IMR-90 (cell line): ENCODE results near the gene LAIR2. TPM values are rescaled to one million over a fixed set of nuclear protein-coding genes. Genes with fewer than 3 reads are reported as not detected.

Experiments used
- ATAC-seq: fragments of 200-7000 bp; cut with Tn5 transposase; 2 replicates; pipeline ENCODE4 v1.9.1; 2020; ENCODE audit warnings: low read depth, mild to moderate bottlenecking, moderate library complexity
- BruUV-seq: library from RNA; stranded (reverse); fragments of 400-500 nt; replicated peaks from 2 replicates; lab custom pipeline; 2021; lab: Mats Ljungman, UMichigan
- CTCF ChIA-PET: fragments of 300-600 bp; formaldehyde crosslinking; extraction: SDS; loops from one replicate; lab custom pipeline; 2021; ENCODE audit warnings: antibody characterized with exemption; lab: Yijun Ruan, JAX
- POLR2A ChIA-PET: fragments of 300-600 bp; sonication (Branson Sonifier 250); formaldehyde crosslinking; loops from one replicate; lab custom pipeline; 2022; ENCODE audit warnings: antibody characterized with exemption; ENCODE audit not compliant: unreplicated experiment; lab: Charles Lee
- DNase-seq: peaks from one replicate; pipeline ENCODE4 v3.0.0; 2013
- H2AFZ ChIP-seq: replicated peaks from 2 replicates; pipeline ENCODE3; 2013; ENCODE audit warnings: low read length, mild to moderate bottlenecking; ENCODE audit not compliant: poor library complexity
- H2AK5ac ChIP-seq: 2 replicates; pipeline ENCODE4 v1.6.1; 2013; ENCODE audit warnings: low read depth, low read length, inconsistent platforms
- H2AK9ac ChIP-seq: replicated peaks from 2 replicates; pipeline ENCODE3; 2013; ENCODE audit warnings: mild to moderate bottlenecking, low read depth, low read length, moderate library complexity; ENCODE audit not compliant: poor library complexity
- H2BK120ac ChIP-seq: 2 replicates; pipeline ENCODE4 v1.6.1; 2013; ENCODE audit warnings: low read depth, low read length, inconsistent platforms
- H2BK15ac ChIP-seq: 3 replicates; pipeline ENCODE4 v1.6.1; 2013; ENCODE audit warnings: low read depth, low read length, inconsistent platforms
- H2BK20ac ChIP-seq: 2 replicates; pipeline ENCODE4 v1.6.1; 2013; ENCODE audit warnings: low read depth, mild to moderate bottlenecking, inconsistent platforms, low read length, moderate library complexity
- H2BK5ac ChIP-seq: 2 replicates; pipeline ENCODE4 v1.6.1; 2013; ENCODE audit warnings: mild to moderate bottlenecking, low read depth, low read length, inconsistent platforms; ENCODE audit not compliant: poor library complexity, severe bottlenecking
- H3K14ac ChIP-seq: replicated peaks from 2 replicates; pipeline ENCODE4 v1.6.1; 2013; ENCODE audit warnings: low read depth, low read length, inconsistent platforms
- H3K18ac ChIP-seq: 2 replicates; pipeline ENCODE4 v1.6.1; 2013; ENCODE audit warnings: low read depth, low read length, control low read depth
- H3K23ac ChIP-seq: 2 replicates; pipeline ENCODE4 v1.6.1; 2013; ENCODE audit warnings: low read depth, low read length, inconsistent platforms
- H3K27ac ChIP-seq: 2 replicates; pipeline ENCODE4 v1.5.1; 2013; ENCODE audit warnings: mild to moderate bottlenecking, control low read depth, low read length; ENCODE audit not compliant: insufficient read depth
- H3K27me3 ChIP-seq: 2 replicates; pipeline ENCODE4 v1.6.1; 2013; ENCODE audit warnings: low read length; ENCODE audit not compliant: control insufficient read depth, insufficient read depth
- H3K36me3 ChIP-seq: 2 replicates; pipeline ENCODE4 v1.6.1; 2013; ENCODE audit warnings: low read length, mixed read lengths; ENCODE audit not compliant: control insufficient read depth, insufficient read depth
- H3K4ac ChIP-seq: 2 replicates; pipeline ENCODE4 v1.6.1; 2013; ENCODE audit warnings: low read depth, low read length, inconsistent platforms
- H3K4me1 ChIP-seq: 2 replicates; pipeline ENCODE4 v1.6.1; 2013; ENCODE audit warnings: low read length, mixed read lengths; ENCODE audit not compliant: control insufficient read depth, insufficient read depth
- H3K4me2 ChIP-seq: 2 replicates; pipeline ENCODE4 v1.6.1; 2013; ENCODE audit warnings: low read depth, mild to moderate bottlenecking, control low read depth, low read length, moderate library complexity
- H3K4me3 ChIP-seq: 2 replicates; pipeline ENCODE4 v1.5.1; 2013; ENCODE audit warnings: low read depth, mild to moderate bottlenecking, control low read depth, low read length, moderate library complexity; ENCODE audit not compliant: insufficient read depth
- H3K56ac ChIP-seq: 2 replicates; pipeline ENCODE4 v1.6.1; 2013; ENCODE audit warnings: low read length, inconsistent platforms; ENCODE audit not compliant: insufficient read depth; ENCODE audit errors: extremely low read depth
- H3K79me1 ChIP-seq, 2 experiments: 2 replicates each; pipeline ENCODE4 v1.6.1; 2013; ENCODE audit warnings: low read length in 2 of 2, inconsistent platforms in 1 of 2, low read depth in 1 of 2
- H3K9ac ChIP-seq: 2 replicates; pipeline ENCODE4 v1.6.1; 2013; ENCODE audit warnings: low read depth, low read length, control low read depth
- H3K9me1 ChIP-seq: 2 replicates; pipeline ENCODE4 v1.6.1; 2013; ENCODE audit warnings: low read length, inconsistent platforms; ENCODE audit not compliant: insufficient read depth
- H3K9me3 ChIP-seq: 2 replicates; pipeline ENCODE4 v1.6.1; 2013; ENCODE audit warnings: low read length; ENCODE audit not compliant: control insufficient read depth, insufficient read depth
- H4K20me1 ChIP-seq: 2 replicates; pipeline ENCODE4 v1.6.1; 2013; ENCODE audit warnings: low read length, inconsistent platforms; ENCODE audit not compliant: insufficient read depth
- H4K5ac ChIP-seq: 2 replicates; pipeline ENCODE4 v1.6.1; 2013; ENCODE audit warnings: mild to moderate bottlenecking, low read depth, low read length, control low read depth
- H4K8ac ChIP-seq, 2 experiments: 2 replicates each; pipeline ENCODE4 v1.6.1; 2013; ENCODE audit warnings: low read depth in 2 of 2, low read length in 2 of 2, control low read depth in 1 of 2, inconsistent platforms in 1 of 2
- H4K91ac ChIP-seq: 2 replicates; pipeline ENCODE4 v1.6.1; 2013; ENCODE audit warnings: low read depth, low read length, inconsistent platforms; ENCODE audit not compliant: insufficient read depth
- BHLHE40 ChIP-seq: fragments of 150-350 bp; IDR thresholded peaks from 2 replicates; pipeline ENCODE4 v1.6.1; 2016; ENCODE audit warnings: mild to moderate bottlenecking, low read depth, low read length
- CEBPB ChIP-seq: IDR thresholded peaks from 2 replicates; pipeline ENCODE4 v1.6.1; 2012; ENCODE audit warnings: low read depth, low read length, improper control_type of control experiment
- CHD1 ChIP-seq: IDR thresholded peaks from 2 replicates; pipeline ENCODE4 v1.6.1; 2012; ENCODE audit warnings: low read depth, low read length, improper control_type of control experiment
- CTCF ChIP-seq: conservative IDR thresholded peaks from 2 replicates; pipeline ENCODE4 v1.5.1; 2012; ENCODE audit warnings: mild to moderate bottlenecking, low read depth, low read length, improper control_type of control experiment
- FOS ChIP-seq: fragments of 150-350 bp; IDR thresholded peaks from 2 replicates; pipeline ENCODE4 v1.6.1; 2016; ENCODE audit warnings: low read depth, low read length
- MAFK ChIP-seq: IDR thresholded peaks from 2 replicates; pipeline ENCODE4 v1.6.1; 2012; ENCODE audit warnings: low read depth, low read length, improper control_type of control experiment
- MAZ ChIP-seq: IDR thresholded peaks from 2 replicates; pipeline ENCODE4 v1.6.1; 2012; ENCODE audit warnings: low read depth, mild to moderate bottlenecking, low read length, improper control_type of control experiment, moderate library complexity, borderline replicate concordance
- MXI1 ChIP-seq: IDR thresholded peaks from 2 replicates; pipeline ENCODE4 v1.6.1; 2012; ENCODE audit warnings: low read depth, mild to moderate bottlenecking, low read length, moderate library complexity, borderline replicate concordance
- NFE2L2 ChIP-seq: fragments of 150-350 bp; IDR thresholded peaks from 2 replicates; pipeline ENCODE4 v1.6.1; 2016; ENCODE audit warnings: low read depth, mild to moderate bottlenecking, low read length
- POLR2A ChIP-seq: IDR thresholded peaks from 2 replicates; pipeline ENCODE4 v1.6.1; 2012; ENCODE audit warnings: mild to moderate bottlenecking, low read depth, low read length
- RAD21 ChIP-seq: IDR thresholded peaks from 2 replicates; pipeline ENCODE4 v1.6.1; 2012; ENCODE audit warnings: low read length, improper control_type of control experiment
- RCOR1 ChIP-seq: IDR thresholded peaks from 2 replicates; pipeline ENCODE4 v1.6.1; 2012; ENCODE audit warnings: mild to moderate bottlenecking, low read length, improper control_type of control experiment; ENCODE audit not compliant: insufficient replicate concordance
- RFX5 ChIP-seq: IDR thresholded peaks from 2 replicates; pipeline ENCODE4 v1.8.0; 2012; ENCODE audit warnings: low read depth, mild to moderate bottlenecking, low read length, moderate library complexity
- SMC3 ChIP-seq: fragments of 150-350 bp; IDR thresholded peaks from 2 replicates; pipeline ENCODE4 v1.6.1; 2016; ENCODE audit warnings: low read depth, mild to moderate bottlenecking, antibody characterized with exemption, low read length, moderate library complexity
- WGBS, 2 experiments: methylation state at CpG; one replicate each; pipeline versions ENCODE4 v1.1.5 to v1.1.7; 2013; ENCODE audit warnings: missing lambda C conversion rate in 2 of 2; ENCODE audit not compliant: insufficient read length in 1 of 2; ENCODE audit errors: extremely low coverage in 2 of 2; 5-methylcytosine and 5-hydroxymethylcytosine counted together
- dilution Hi-C: fragments of 300-500 bp; cut with HindIII; formaldehyde crosslinking; loops from one replicate; pipeline ENCODE4 v1.14.3; 2018; ENCODE audit warnings: low sequenced_read_pairs; ENCODE audit not compliant: unreplicated experiment
- in situ Hi-C: fragments of 300-500 bp; cut with MboI; formaldehyde crosslinking; loops from 3 replicates; pipeline ENCODE4 v1.14.3; 2019; ENCODE audit warnings: low sequenced_read_pairs, inconsistent platforms, mixed read lengths
- intact Hi-C: fragments of 100-400 bp; cut with micrococcal nuclease; formaldehyde crosslinking; loops from 2 replicates; pipeline ENCODE4 v1.10.0; 2022
- polyA plus RNA-seq, 3 experiments: library from polyadenylated mRNA; depleted of rRNA; stranded (reverse); fragments of >200 nt; gene quantifications; 2 replicates each; pipeline ENCODE4 v1.2.3, GENCODE V29; 2012; ENCODE audit warnings: low replicate concordance in 1 of 3
- total RNA-seq: library from RNA; depleted of rRNA; stranded (reverse); fragments of >200 nt; gene quantifications from 2 replicates; pipeline ENCODE4 v1.2.3, GENCODE V29; 2012
- TF ChIP-seq, protein P1 (sequence below): fragments of 150-350 bp; IDR thresholded peaks from 2 replicates; pipeline ENCODE4 v1.6.1; 2016; ENCODE audit warnings: low read depth, mild to moderate bottlenecking, low read length, moderate library complexity, borderline replicate concordance
- TF ChIP-seq, protein P2 (sequence below): fragments of 150-350 bp; IDR thresholded peaks from 2 replicates; pipeline ENCODE4 v1.6.1; 2017; ENCODE audit warnings: mild to moderate bottlenecking, antibody characterized with exemption, low read length, low read depth

LAIR2 gene
- total and polyA plus RNA-seq, 2 of the 4 experiments (the other 2 are of a cell fraction), result not detected

DNA sequence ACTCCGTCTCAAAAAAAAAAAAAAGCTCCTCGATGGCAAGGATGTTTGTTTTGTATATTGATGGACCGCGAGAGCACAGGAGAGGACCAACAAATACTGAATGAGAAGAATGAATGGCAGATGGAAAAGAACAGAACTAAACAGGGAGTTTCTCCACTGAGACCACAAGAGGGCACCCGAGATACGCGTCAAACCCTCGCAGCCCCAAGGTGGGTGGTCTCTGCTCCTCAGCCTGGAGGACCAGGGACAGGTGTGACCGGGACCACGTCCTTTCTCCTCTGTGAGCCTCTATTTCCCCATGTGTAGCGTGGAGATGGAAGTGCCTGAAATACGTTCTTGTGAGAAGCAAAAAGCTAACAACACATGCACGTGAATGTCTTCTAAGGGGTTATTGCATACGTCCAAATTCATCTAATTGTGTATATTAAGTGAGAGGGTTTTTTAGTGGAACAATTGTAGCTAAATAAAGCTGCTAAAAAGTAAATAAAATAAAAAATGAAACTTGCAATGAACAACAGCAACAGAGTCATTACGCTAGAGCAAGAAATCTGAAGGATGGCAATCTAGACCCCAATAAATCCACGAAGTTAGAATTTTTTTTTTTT, 21.2 kb upstream of the LAIR2 start:
- ATAC-seq, result peak; percentile 72; the same call in 1 of the 2 replicates
- BruUV-seq, result no TSS peak
- Histone ChIP-seq H2AK5ac (no peak overlapping the region), H3K9me3 (no peaks in the 10 kb centered on the region), H4K5ac (no peak overlapping the region), H3K18ac (no peak overlapping the region), H2BK5ac (no peak overlapping the region), H3K4me3 (no peak overlapping the region), H3K23ac (no peak overlapping the region), H3K4me1 (no peaks in the 10 kb centered on the region), H2BK20ac (no peak overlapping the region), H3K9ac (no peak overlapping the region), H2AFZ (peak overlapping the region; percentile 71), H3K36me3 (no peaks in the 10 kb centered on the region), H2BK15ac (no peak overlapping the region), H3K4me2 (no peak overlapping the region; the same call in 1 of the 2 replicates), H3K27ac (no peak overlapping the region), H3K56ac (no peak overlapping the region), H3K79me1 (no peaks in the 10 kb centered on the region), H3K9me1 (no peaks in the 10 kb centered on the region), H3K4ac (no peak overlapping the region), H2AK9ac (no peak overlapping the region), H2BK120ac (no peak overlapping the region), H4K8ac (no peak overlapping the region), H4K91ac (no peak overlapping the region), H4K20me1 (no peaks in the 10 kb centered on the region), H3K14ac (no peak overlapping the region), H3K27me3 (0 out of 2 replicates have a peak, but pooled peaks cover 2% of the 10 kb centered on the region)
- CTCF ChIA-PET, result interaction anchor here (0.5 to 1.8 kb wide), 10 partner anchors 8 to 1779 kb away, joined by 3 to 8 read pairs (median 4); partner anchors contain the start of gene CDC42EP5
- WGBS, 2 experiments, result no CpG with 5 or more reads among the region's 16 CpGs
- TF ChIP-seq MAFK (no peak), NFE2L2 (no peak), SMC3 (0 out of 2 replicates have a peak, but pooled peaks have one; percentile 25), CTCF (peak; percentile 60), RFX5 (no peak), BHLHE40 (no peak), FOS (no peak), MXI1 (no peak), RAD21 (peak; percentile 51), MAZ (no peak), POLR2A (no peak), CEBPB (no peak), RCOR1 (no peak), CHD1 (no peak)
- TF ChIP-seq, protein P1, sequence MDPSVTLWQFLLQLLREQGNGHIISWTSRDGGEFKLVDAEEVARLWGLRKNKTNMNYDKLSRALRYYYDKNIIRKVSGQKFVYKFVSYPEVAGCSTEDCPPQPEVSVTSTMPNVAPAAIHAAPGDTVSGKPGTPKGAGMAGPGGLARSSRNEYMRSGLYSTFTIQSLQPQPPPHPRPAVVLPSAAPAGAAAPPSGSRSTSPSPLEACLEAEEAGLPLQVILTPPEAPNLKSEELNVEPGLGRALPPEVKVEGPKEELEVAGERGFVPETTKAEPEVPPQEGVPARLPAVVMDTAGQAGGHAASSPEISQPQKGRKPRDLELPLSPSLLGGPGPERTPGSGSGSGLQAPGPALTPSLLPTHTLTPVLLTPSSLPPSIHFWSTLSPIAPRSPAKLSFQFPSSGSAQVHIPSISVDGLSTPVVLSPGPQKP, result no peak
- TF ChIP-seq, protein P2, sequence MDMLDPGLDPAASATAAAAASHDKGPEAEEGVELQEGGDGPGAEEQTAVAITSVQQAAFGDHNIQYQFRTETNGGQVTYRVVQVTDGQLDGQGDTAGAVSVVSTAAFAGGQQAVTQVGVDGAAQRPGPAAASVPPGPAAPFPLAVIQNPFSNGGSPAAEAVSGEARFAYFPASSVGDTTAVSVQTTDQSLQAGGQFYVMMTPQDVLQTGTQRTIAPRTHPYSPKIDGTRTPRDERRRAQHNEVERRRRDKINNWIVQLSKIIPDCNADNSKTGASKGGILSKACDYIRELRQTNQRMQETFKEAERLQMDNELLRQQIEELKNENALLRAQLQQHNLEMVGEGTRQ, result no peak
- intact Hi-C loops (loop anchor here (1.0 kb wide), 1 partner anchor 195 kb away; no protein-coding TSS in a partner anchor), dilution Hi-C loops (no loop called here), in situ Hi-C loops (no loop called here)
- POLR2A ChIA-PET, result no interaction called here
- DNase-seq, result peak; percentile 33
